Ectodermal cell (in vitro differentiated cells): ENCODE results near the gene OSBPL10.

Source experiments
- H3K27ac ChIP-seq: 2 replicates; pipeline ENCODE4 v1.7.0; 2013; ENCODE audit warnings: mild to moderate bottlenecking, low read depth, low read length; ENCODE audit not compliant: insufficient read depth, poor library complexity, severe bottlenecking
- H3K27me3 ChIP-seq: 2 replicates; pipeline ENCODE4 v1.7.0; 2013; ENCODE audit warnings: mild to moderate bottlenecking, low read length; ENCODE audit not compliant: insufficient read depth, control insufficient read depth, poor library complexity, severe bottlenecking
- H3K36me3 ChIP-seq: one replicate; pipeline ENCODE4 v1.7.0; 2013; ENCODE audit warnings: low read length; ENCODE audit not compliant: control insufficient read depth, insufficient read depth
- H3K4me1 ChIP-seq: one replicate; pipeline ENCODE4 v1.7.0; 2013; ENCODE audit warnings: low read length; ENCODE audit not compliant: control insufficient read depth, insufficient read depth
- H3K4me3 ChIP-seq: 2 replicates; pipeline ENCODE4 v1.7.0; 2013; ENCODE audit warnings: low read depth, low read length, control low read depth; ENCODE audit not compliant: insufficient read depth
- H3K9me3 ChIP-seq: 2 replicates; pipeline ENCODE4 v1.7.0; 2013; ENCODE audit warnings: mild to moderate bottlenecking, low read length, moderate library complexity; ENCODE audit not compliant: control insufficient read depth
- WGBS, 2 experiments: methylation state at CpG; one replicate each; pipeline ENCODE4 v1.1.7; 2013; ENCODE audit warnings: missing lambda C conversion rate in 2 of 2; 5-methylcytosine and 5-hydroxymethylcytosine counted together

Gene OSBPL10

DNA sequence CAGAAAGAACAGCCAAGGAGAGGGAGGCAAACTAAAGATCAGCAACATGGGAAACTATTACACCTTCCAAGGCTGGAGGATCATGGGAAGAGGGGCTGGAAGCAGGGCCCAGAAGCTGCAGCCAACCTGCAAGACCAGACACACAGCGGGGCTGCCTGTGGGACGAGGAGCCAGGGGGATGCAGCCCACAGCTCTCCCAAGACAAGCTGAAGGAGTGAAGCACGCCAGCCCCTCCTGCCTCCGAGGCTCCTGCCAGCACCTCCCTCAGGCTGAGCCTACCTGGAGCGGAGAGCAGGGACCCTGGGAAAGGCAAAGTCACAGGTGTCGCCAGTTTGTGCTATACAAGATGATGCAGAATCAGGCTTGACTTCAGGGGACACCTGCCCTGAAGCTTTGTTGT is 133.3 kb downstream of the OSBPL10 start:
- 89 to 93% methylated on average over 6 of the region's 6 CpGs for WGBS, 2 experiments
- H3K36me3 ChIP-seq, result no peaks in the 10 kb centered on the region
- no peak overlapping the region for H3K27ac ChIP-seq
- no peak overlapping the region for H3K4me3 ChIP-seq
- peaks cover 3% of the 10 kb centered on the region for H3K4me1 ChIP-seq
- H3K9me3 ChIP-seq, result no peaks in the 10 kb centered on the region
- H3K27me3 ChIP-seq, result no peaks in the 10 kb centered on the region

- Histone ChIP-seq H3K36me3 (no peaks in the 10 kb centered on the region), H3K9me3 (no peaks in the 10 kb centered on the region), H3K4me3 (no peak overlapping the region), H3K4me1 (no peaks in the 10 kb centered on the region), H3K27ac (no peak overlapping the region), H3K27me3 (no peaks in the 10 kb centered on the region)
- 83 to 89% methylated on average over 1 of the region's 2 CpGs for WGBS, 2 experiments
Observed at GRCh38 chr3:31841515-31841914, 139.5 kb downstream of the OSBPL10 start.

GRCh38 chr3:31840252-31840651 is 140.8 kb downstream of the OSBPL10 start:
- no peaks in the 10 kb centered on the region for H3K4me1 ChIP-seq
- WGBS, 2 experiments, result 94 to 100% methylated on average over 4 of the region's 4 CpGs

DNA sequence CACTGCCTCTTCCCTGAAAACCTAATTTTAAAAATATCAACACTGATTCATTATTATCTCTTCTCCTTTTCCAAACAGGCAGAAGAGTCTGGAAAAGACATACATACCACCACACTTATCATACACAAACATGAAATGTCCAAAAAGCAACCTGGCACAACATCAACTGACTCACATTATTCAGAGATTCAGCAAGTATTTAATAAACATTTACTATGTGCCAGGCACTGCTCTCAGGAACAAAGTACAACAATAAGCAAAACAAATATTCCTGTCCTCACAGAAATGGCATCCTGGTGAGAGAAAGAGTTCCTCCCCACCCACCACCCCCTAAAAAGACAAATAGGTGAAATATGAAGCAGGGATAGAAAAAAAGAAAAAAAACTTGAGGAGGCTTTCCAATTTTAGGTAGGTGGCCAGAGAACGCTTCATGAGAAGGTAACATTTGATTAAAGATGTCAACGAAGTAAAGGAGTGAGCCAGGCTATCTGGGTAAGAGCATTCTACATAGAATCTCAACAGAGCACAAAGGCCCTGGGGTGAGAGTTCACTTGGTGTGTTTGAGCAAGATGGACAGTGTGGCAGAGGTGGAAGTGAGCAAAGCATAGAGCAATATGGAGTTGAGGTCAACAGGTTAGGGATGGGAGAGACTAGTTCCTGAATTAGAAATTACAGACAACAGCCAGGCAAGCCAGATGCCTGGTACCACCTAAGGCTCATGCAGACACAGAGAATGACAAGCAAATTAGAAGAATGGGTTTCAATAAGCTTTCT is 141.7 kb downstream of the OSBPL10 start:
- no peaks in the 10 kb centered on the region for H3K27me3 ChIP-seq
- 93 to 95% methylated on average over 2 of the region's 2 CpGs for WGBS, 2 experiments
- H3K27ac ChIP-seq, result no peak overlapping the region
- H3K4me3 ChIP-seq, result no peak overlapping the region
- H3K4me1 ChIP-seq, result no peaks in the 10 kb centered on the region
- no peaks in the 10 kb centered on the region for H3K9me3 ChIP-seq
- H3K36me3 ChIP-seq, result no peaks in the 10 kb centered on the region

More at GRCh38 chr3:31840252-31840651, 140.8 kb downstream of the OSBPL10 start:
- H3K27me3 ChIP-seq, result no peaks in the 10 kb centered on the region
- H3K4me3 ChIP-seq, result no peak overlapping the region
- no peak overlapping the region for H3K27ac ChIP-seq
- no peaks in the 10 kb centered on the region for H3K9me3 ChIP-seq
- no peaks in the 10 kb centered on the region for H3K36me3 ChIP-seq

- H3K4me1 ChIP-seq, result no peaks in the 10 kb centered on the region
- H3K27ac ChIP-seq, result no peak overlapping the region
- H3K4me3 ChIP-seq, result no peak overlapping the region
- H3K9me3 ChIP-seq, result no peaks in the 10 kb centered on the region
- 90% methylated on average over 6 of the region's 6 CpGs for WGBS, 2 experiments
- no peaks in the 10 kb centered on the region for H3K36me3 ChIP-seq
- H3K27me3 ChIP-seq, result no peaks in the 10 kb centered on the region
Observed at GRCh38 chr3:31836131-31837075, 144.7 kb downstream of the OSBPL10 start.

GRCh38 chr3:31833391-31834190 is 147.5 kb downstream of the OSBPL10 start:
- Histone ChIP-seq H3K36me3 (no peaks in the 10 kb centered on the region), H3K4me3 (no peak overlapping the region), H3K4me1 (no peaks in the 10 kb centered on the region), H3K9me3 (no peaks in the 10 kb centered on the region), H3K27ac (no peak overlapping the region), H3K27me3 (no peaks in the 10 kb centered on the region)
- WGBS, 2 experiments, result 57 to 82% methylated on average over 5 to 6 of the region's 6 CpGs

GRCh38 chr3:31832551-31832950 is 148.5 kb downstream of the OSBPL10 start:
- H3K36me3 ChIP-seq, result no peaks in the 10 kb centered on the region
- no peaks in the 10 kb centered on the region for H3K27me3 ChIP-seq
- H3K9me3 ChIP-seq, result no peaks in the 10 kb centered on the region
- H3K4me1 ChIP-seq, result no peaks in the 10 kb centered on the region
- H3K27ac ChIP-seq, result no peak overlapping the region
- WGBS, 2 experiments, result 74 to 81% methylated on average over 5 of the region's 5 CpGs
- H3K4me3 ChIP-seq, result no peak overlapping the region

DNA sequence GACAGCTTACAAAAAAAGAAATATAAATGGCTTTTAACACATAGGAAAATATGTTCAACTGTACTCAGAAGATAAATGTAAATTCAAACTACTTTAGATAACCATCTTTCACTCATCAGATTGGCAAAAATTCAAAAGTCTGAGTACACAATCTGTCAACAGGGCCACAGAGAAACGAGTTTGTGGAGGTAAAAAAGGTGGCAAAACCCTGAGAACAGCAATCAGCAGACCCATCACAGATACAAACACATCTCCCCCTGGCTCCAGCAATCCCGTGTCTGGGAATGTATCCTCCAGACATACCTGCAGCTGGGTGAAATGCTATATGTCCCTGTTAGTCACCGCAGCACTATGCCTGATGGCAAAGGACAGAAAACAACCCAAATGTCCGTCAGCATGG is 149.5 kb downstream of the OSBPL10 start:
- 90 to 95% methylated on average over 4 of the region's 4 CpGs for WGBS, 2 experiments
- H3K27ac ChIP-seq, result no peak overlapping the region
- H3K36me3 ChIP-seq, result no peaks in the 10 kb centered on the region
- H3K4me3 ChIP-seq, result no peak overlapping the region
- H3K9me3 ChIP-seq, result no peaks in the 10 kb centered on the region
- no peaks in the 10 kb centered on the region for H3K27me3 ChIP-seq
- no peaks in the 10 kb centered on the region for H3K4me1 ChIP-seq

DNA sequence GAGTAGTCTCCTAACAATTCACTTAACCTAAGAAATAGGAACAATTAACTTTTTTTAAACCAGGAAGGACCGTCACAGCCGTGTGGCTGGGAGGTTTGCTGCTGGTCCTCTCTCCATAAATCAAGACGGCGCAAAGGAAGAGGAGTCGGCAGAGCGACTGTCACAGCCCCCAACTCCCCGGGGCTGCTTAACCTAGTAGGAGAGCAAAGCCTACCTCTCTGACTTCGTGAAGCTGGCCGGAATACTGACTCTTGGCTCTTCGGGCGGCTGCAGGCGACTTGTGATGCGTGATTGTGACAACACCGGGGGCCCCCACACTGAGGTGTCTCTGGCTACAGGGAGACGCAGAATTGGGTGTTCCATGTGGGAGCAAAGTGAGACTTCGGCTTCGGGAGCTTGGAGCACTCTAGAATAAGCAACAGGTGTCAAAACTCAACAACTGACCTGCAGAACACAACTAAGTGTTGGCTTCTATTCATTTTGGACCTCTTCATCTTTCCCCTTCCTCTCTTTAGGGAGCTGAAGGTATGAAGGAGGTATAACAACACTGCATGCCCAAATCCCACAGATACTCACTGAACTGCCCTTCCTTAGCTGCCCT is 151.1 kb downstream of the OSBPL10 start:
- H3K36me3 ChIP-seq, result no peaks in the 10 kb centered on the region
- H3K4me1 ChIP-seq, result no peaks in the 10 kb centered on the region
- WGBS, 2 experiments, result 93 to 94% methylated on average over 17 of the region's 17 CpGs
- H3K9me3 ChIP-seq, result no peaks in the 10 kb centered on the region
- no peaks in the 10 kb centered on the region for H3K27me3 ChIP-seq
- no peak overlapping the region for H3K27ac ChIP-seq
- H3K4me3 ChIP-seq, result no peak overlapping the region
